ENCODE results near the gene CATSPERB.

The CATSPERB gene

DNA sequence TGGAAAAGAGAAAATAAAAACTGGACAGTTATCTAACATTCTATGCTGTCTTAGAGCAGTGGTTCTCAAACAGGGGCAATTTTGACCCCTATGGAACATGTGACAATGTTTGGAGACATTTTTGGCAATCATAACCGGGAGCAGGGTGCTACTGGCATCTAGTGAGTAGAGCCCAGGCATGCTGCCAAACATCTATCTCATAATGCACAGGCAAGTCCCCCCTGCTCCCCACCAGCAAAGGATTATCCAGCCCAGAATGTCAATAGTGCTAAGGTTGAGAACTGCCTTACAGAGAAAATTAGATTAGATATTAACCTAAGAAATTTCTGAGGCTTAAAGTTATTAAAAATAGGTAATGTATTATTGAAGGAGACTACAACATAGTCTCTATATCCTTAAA lies 22.9 kb upstream of the CATSPERB start:
- ChIA-PET POLR2A (no interaction called here), CTCF (no interaction called here)
- no peak overlapping the region for H3K4me3 ChIP-seq (ENCODE audit: low read depth, low read length)
- no peak for DNase-seq (ENCODE audit: low read depth, low spot score)
- TF ChIP-seq, protein P1, sequence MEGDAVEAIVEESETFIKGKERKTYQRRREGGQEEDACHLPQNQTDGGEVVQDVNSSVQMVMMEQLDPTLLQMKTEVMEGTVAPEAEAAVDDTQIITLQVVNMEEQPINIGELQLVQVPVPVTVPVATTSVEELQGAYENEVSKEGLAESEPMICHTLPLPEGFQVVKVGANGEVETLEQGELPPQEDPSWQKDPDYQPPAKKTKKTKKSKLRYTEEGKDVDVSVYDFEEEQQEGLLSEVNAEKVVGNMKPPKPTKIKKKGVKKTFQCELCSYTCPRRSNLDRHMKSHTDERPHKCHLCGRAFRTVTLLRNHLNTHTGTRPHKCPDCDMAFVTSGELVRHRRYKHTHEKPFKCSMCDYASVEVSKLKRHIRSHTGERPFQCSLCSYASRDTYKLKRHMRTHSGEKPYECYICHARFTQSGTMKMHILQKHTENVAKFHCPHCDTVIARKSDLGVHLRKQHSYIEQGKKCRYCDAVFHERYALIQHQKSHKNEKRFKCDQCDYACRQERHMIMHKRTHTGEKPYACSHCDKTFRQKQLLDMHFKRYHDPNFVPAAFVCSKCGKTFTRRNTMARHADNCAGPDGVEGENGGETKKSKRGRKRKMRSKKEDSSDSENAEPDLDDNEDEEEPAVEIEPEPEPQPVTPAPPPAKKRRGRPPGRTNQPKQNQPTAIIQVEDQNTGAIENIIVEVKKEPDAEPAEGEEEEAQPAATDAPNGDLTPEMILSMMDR (IDR thresholded peaks at IDR 0.05; ENCODE audit: insufficient read depth, low read length, missing control alignments): no peak

DNA sequence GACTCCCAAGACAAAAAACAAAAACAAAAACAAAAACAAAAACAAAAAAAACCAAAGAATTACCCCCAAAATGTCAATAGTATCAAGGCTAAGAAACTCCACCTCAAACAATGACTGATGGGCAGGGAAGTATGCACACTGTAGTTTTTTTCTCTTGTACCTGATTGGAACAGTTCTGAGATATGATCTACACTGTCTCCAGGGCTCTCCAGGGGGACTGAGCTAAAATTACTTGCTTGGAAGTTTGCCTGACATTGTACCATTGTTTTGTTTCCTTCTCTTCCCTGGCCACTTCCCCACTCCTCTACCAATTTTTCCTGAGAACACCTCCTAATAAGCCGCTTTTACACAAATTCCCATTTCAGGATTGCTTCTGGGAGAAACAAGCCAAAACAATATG lies 22.3 kb upstream of the CATSPERB start:
- DNase-seq (ENCODE audit: low read depth, low spot score): no peak
- ChIA-PET POLR2A (no interaction called here), CTCF (no interaction called here)
- no peak overlapping the region for H3K4me3 ChIP-seq (ENCODE audit: low read depth, low read length)
- TF ChIP-seq, protein P1 (IDR thresholded peaks at IDR 0.05; ENCODE audit: insufficient read depth, low read length, missing control alignments): no peak

DNA sequence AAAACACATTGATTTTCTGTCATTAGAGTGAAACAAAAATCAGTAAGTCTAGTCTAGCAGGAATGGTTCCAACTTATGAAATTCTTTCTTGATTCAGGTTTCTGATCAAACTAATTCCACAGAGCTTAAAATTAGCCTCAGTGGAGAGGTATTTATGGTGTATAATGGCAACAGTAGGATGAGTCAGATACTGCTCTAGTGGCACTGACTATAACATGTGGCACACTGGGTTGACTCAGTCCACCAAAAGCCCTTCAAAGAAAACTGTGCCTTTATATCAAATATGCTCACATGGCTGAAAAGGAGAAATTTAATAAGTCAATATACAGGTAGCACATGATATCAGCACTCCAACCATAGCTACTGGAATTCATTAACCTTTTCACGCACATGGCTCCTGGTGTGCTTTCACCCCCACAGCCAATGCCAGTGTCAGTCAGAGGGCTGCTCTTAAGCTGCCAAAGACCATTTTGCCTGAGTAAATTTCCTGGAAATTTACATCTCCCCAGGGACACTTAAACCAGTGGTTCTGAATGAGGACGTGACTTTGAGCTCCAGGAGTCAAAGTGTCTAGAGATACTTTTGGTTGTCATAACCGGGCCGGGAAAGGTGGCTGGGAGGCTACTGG lies 21.7 kb upstream of the CATSPERB start:
- no peak for DNase-seq (ENCODE audit: low read depth, low spot score)
- TF ChIP-seq, protein P1 (IDR thresholded peaks at IDR 0.05; ENCODE audit: insufficient read depth, low read length, missing control alignments): no peak
- CTCF ChIA-PET: no interaction called here
- POLR2A ChIA-PET: no interaction called here
- no peak overlapping the region for H3K4me3 ChIP-seq (ENCODE audit: low read depth, low read length)

DNA sequence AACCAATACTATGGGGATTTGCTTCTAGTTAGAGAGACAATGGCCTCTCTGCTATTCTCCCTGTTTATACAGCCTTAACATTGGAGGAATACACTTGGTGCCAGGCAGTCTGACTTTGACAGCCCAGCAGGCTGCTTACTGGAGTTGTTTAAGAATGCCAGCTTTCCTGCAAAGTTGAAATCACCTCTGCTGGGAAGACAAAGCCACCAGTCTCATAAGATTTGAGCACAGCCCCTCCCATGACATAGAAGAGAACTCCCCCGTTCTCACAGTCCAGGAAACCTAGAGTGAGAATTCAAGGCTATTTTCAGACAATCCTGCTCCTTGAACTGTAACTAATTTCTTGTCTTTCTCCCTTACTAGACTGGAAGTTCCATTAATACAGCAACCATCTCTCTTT lies 21.1 kb upstream of the CATSPERB start:
- TF ChIP-seq, protein P1 (IDR thresholded peaks at IDR 0.05; ENCODE audit: insufficient read depth, low read length, missing control alignments): no peak
- POLR2A ChIA-PET: no interaction called here
- CTCF ChIA-PET: no interaction called here
- H3K4me3 ChIP-seq (ENCODE audit: low read depth, low read length): no peak overlapping the region
- no peak for DNase-seq (ENCODE audit: low read depth, low spot score)

DNA sequence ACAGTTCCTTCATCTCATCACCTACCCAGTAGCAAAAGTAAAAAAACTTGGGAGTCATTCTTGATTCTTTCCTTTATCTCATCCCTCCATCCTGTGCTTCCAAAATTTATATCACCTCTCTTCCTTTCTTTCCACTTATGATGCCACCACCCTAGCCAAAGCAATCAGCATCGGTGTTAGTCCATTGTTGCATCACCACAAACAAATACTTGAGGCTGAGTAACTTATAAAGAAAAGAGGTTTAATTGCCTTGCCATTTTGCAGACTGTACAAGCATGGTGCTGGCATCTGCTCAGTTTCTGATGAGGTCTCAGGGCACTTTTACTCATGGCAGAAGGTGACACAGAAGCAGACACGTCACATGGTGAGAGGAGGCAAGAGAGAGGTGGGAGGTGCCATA lies 19.8 kb upstream of the CATSPERB start:
- no peak overlapping the region for H3K4me3 ChIP-seq (ENCODE audit: low read depth, low read length)
- CTCF ChIA-PET: no interaction called here
- POLR2A ChIA-PET: no interaction called here
- DNase-seq (ENCODE audit: low read depth, low spot score): no peak
- TF ChIP-seq, protein P1 (IDR thresholded peaks at IDR 0.05; ENCODE audit: insufficient read depth, low read length, missing control alignments): no peak

DNA sequence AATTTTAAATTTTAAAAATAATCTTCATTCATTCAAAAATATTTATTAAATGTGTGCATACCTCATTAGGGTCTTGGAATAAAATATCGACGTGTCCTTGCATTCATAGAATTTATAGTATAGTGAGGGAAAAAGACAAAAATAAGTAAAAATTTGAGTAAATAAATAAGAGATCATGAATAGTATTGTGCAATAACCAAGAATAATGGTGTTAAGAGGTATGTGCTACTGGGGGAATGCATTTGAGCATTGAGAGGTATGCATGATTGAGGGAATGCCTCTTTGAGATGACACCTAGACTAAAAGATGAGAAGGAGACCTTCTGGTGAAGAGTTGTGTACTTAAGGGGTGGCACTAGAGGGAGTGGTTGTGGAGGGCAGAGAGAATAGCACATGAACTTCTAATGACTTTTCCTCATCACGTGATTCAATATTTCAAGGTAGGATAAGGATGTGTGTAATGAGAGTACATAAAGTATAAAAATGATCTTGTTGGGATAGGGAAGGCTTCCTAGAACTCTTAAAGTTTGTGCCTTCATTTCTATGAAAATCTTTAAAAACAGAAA lies 18.8 kb upstream of the CATSPERB start:
- POLR2A ChIA-PET: no interaction called here
- no peak overlapping the region for H3K4me3 ChIP-seq (ENCODE audit: low read depth, low read length)
- no peak for DNase-seq (ENCODE audit: low read depth, low spot score)
- TF ChIP-seq, protein P1 (IDR thresholded peaks at IDR 0.05; ENCODE audit: insufficient read depth, low read length, missing control alignments): no peak
- CTCF ChIA-PET: no interaction called here
